Suprapubic skin (tissue), 4 donors: Measurements from ENCODE around the gene SRA1. TPM values are rescaled to one million over a fixed set of nuclear protein-coding genes. Genes with fewer than 3 reads are reported as not detected.
"Not testable (repeated sequence)": the region's sequence is repeated elsewhere in the genome, so short reads cannot be mapped to it uniquely, and the experiment has no call there.

Experiments
- DNase-seq, 2 donors: peaks; one replicate each; pipeline ENCODE4 v3.0.0-alpha.2; 2019; ENCODE audit warnings: low spot score in 2 of 2
- H3K27ac ChIP-seq: fragments of 200-600 bp; sonication (generic); one replicate; pipeline ENCODE4 v1.5.1; 2019
- H3K27me3 ChIP-seq: fragments of 200-600 bp; sonication (generic); one replicate; pipeline ENCODE4 v1.5.1; 2019
- H3K36me3 ChIP-seq: fragments of 200-600 bp; sonication (generic); one replicate; pipeline ENCODE4 v1.5.1; 2019
- H3K4me1 ChIP-seq: fragments of 200-600 bp; sonication (generic); one replicate; pipeline ENCODE4 v1.5.1; 2019
- H3K4me3 ChIP-seq: fragments of 200-600 bp; sonication (generic); one replicate; pipeline ENCODE4 v1.5.1; 2019; ENCODE audit warnings: mild to moderate bottlenecking
- H3K9me3 ChIP-seq: fragments of 200-600 bp; sonication (generic); one replicate; pipeline ENCODE4 v1.5.1; 2019
- CTCF ChIP-seq, 2 donors: fragments of 200-600 bp in 1 of 2; fragments of 450-650 bp in 1 of 2; sonication (generic) in 1 of 2; IDR thresholded peaks; one replicate each; pipeline ENCODE4 v1.5.1; 2016 to 2019; ENCODE audit warnings: antibody characterized with exemption in 2 of 2, mild to moderate bottlenecking in 1 of 2, moderate library complexity in 1 of 2
- EP300 ChIP-seq: sonication (generic); formaldehyde crosslinking; IDR thresholded peaks from one replicate; pipeline ENCODE4 v1.6.1; 2017; ENCODE audit warnings: antibody characterized with exemption
- POLR2A ChIP-seq, 2 donors: fragments of 450-650 bp; IDR thresholded peaks; one replicate each; pipeline ENCODE4 v1.6.1; 2017; ENCODE audit warnings: antibody characterized with exemption in 2 of 2, mild to moderate bottlenecking in 2 of 2, moderate library complexity in 2 of 2
- POLR2AphosphoS5 ChIP-seq, 3 donors: sonication (generic); formaldehyde crosslinking; IDR thresholded peaks; one replicate each; pipeline ENCODE4 v1.6.1; 2017; ENCODE audit warnings: antibody characterized with exemption in 3 of 3
- WGBS: methylation state at CpG from one replicate; pipeline ENCODE4 v1.1.5; 2018; 5-methylcytosine and 5-hydroxymethylcytosine counted together
- total RNA-seq, 4 donors: library from RNA; depleted of rRNA; stranded (reverse); fragments of >200 nt; gene quantifications; one replicate each; pipeline ENCODE4 v1.1.0, GENCODE V29; 2016

The SRA1 gene
- total RNA-seq, 4 donors from 2014 or later: 15.8 to 27.7 (median 17.6) TPM

GRCh38 chr5:140591747-140592372 is 34.6 kb upstream of the SRA1 start:
- WGBS: 74% methylated on average over 5 of the region's 5 CpGs
- Histone ChIP-seq H3K27me3 (no peaks in the 10 kb centered on the region), H3K9me3 (no peaks in the 10 kb centered on the region), H3K27ac (no peak overlapping the region), H3K36me3 (no peaks in the 10 kb centered on the region), H3K4me1 (peaks cover 26% of the 10 kb centered on the region), H3K4me3 (no peak overlapping the region)
- no peak for TF ChIP-seq POLR2AphosphoS5 (IDR thresholded peaks at IDR 0.05)
- DNase-seq: no peak

GRCh38 chr5:140590861-140591260 is 33.6 kb upstream of the SRA1 start:
- no peak for TF ChIP-seq EP300
- no peak for TF ChIP-seq POLR2A (IDR thresholded peaks at IDR 0.05)
- TF ChIP-seq CTCF (IDR thresholded peaks at IDR 0.05): no peak
- no peak for TF ChIP-seq POLR2AphosphoS5 (IDR thresholded peaks at IDR 0.05)
- Histone ChIP-seq H3K4me3 (no peak overlapping the region), H3K27me3 (no peaks in the 10 kb centered on the region), H3K36me3 (no peaks in the 10 kb centered on the region), H3K4me1 (peaks cover 17% of the 10 kb centered on the region), H3K9me3 (no peaks in the 10 kb centered on the region), H3K27ac (no peak overlapping the region)
- WGBS: 81% methylated on average over 5 of the region's 7 CpGs
- no peak for DNase-seq

- no peak overlapping the region for H3K4me3 ChIP-seq
- TF ChIP-seq POLR2AphosphoS5 (IDR thresholded peaks at IDR 0.05): no peak
- TF ChIP-seq CTCF (IDR thresholded peaks at IDR 0.05): no peak
- no peak for TF ChIP-seq EP300
- no peak for TF ChIP-seq POLR2A (IDR thresholded peaks at IDR 0.05)
- H3K27me3 ChIP-seq: no peaks in the 10 kb centered on the region
- 16% methylated on average over 5 of the region's 5 CpGs for WGBS
- H3K27ac ChIP-seq: peak overlapping the region; percentile 56
- no peaks in the 10 kb centered on the region for H3K9me3 ChIP-seq
- peaks cover 16% of the 10 kb centered on the region for H3K4me1 ChIP-seq
- no peak for DNase-seq
- no peaks in the 10 kb centered on the region for H3K36me3 ChIP-seq
Observed at GRCh38 chr5:140588311-140589070, 31.2 kb upstream of the SRA1 start.

- no peak overlapping the region for H3K4me3 ChIP-seq
- H3K36me3 ChIP-seq: no peaks in the 10 kb centered on the region
- H3K4me1 ChIP-seq: peaks cover 16% of the 10 kb centered on the region
- 100% methylated on average over 1 of the region's 1 CpG for WGBS
- peaks cover 3% of the 10 kb centered on the region for H3K9me3 ChIP-seq
- no peaks in the 10 kb centered on the region for H3K27me3 ChIP-seq
- no peak for DNase-seq
- no peak overlapping the region for H3K27ac ChIP-seq
- TF ChIP-seq POLR2A (IDR thresholded peaks at IDR 0.05): no peak
- TF ChIP-seq CTCF (IDR thresholded peaks at IDR 0.05): no peak
- no peak for TF ChIP-seq POLR2AphosphoS5 (IDR thresholded peaks at IDR 0.05)
Observed at GRCh38 chr5:140587495-140587894, 30.2 kb upstream of the SRA1 start.

GRCh38 chr5:140579188-140579747 is 22.0 kb upstream of the SRA1 start:
- H3K9me3 ChIP-seq, H3K4me1 ChIP-seq, H3K27me3 ChIP-seq, H3K36me3 ChIP-seq, H3K4me3 ChIP-seq, H3K27ac ChIP-seq, DNase-seq: not testable (repeated sequence)
- WGBS: 87% methylated on average over 6 of the region's 6 CpGs

- no peaks in the 10 kb centered on the region for H3K9me3 ChIP-seq
- no peak for DNase-seq
- TF ChIP-seq POLR2A (IDR thresholded peaks at IDR 0.05) (no peak), EP300 (no peak), CTCF (IDR thresholded peaks at IDR 0.05) (no peak), POLR2AphosphoS5 (IDR thresholded peaks at IDR 0.05) (no peak)
- no peak overlapping the region for H3K27ac ChIP-seq
- H3K4me3 ChIP-seq: no peak overlapping the region
- H3K36me3 ChIP-seq: no peaks in the 10 kb centered on the region
- H3K27me3 ChIP-seq: no peaks in the 10 kb centered on the region
- no peaks in the 10 kb centered on the region for H3K4me1 ChIP-seq
- 62% methylated on average over 2 of the region's 2 CpGs for WGBS
Observed at GRCh38 chr5:140576776-140577201, 19.5 kb upstream of the SRA1 start.
